ENCODE results near the gene ATP5PB. TPM values are rescaled to one million over a fixed set of nuclear protein-coding genes. Genes with fewer than 3 reads are reported as not detected.

ATP5PB gene
- total and polyA plus RNA-seq, 8 donors = 21.6 to 373 (median 200) TPM

- no peaks in the 10 kb centered on the region for H3K9me3 ChIP-seq
- intact Hi-C loops (cut with DNase I; ENCODE audit: low total_unique reads) = loop anchor here (5.0 kb wide), 1 partner anchor 146 kb away; no protein-coding TSS in a partner anchor
- H3K27me3 ChIP-seq = no peaks in the 10 kb centered on the region
- H3K4me1 ChIP-seq = peaks cover 22 to 73% (median 38%) of the 10 kb centered on the region in 4 donors
- no peak for TF ChIP-seq POLR2AphosphoS5 (IDR thresholded peaks at IDR 0.05)
- no peak for TF ChIP-seq CTCF (IDR thresholded peaks at IDR 0.05)
- TF ChIP-seq EP300 (IDR thresholded peaks at IDR 0.05) = no peak
- no peak for TF ChIP-seq POLR2A (IDR thresholded peaks at IDR 0.05)
- no peak overlapping the region for H3K4me3 ChIP-seq
- DNase-seq = no peak
- WGBS, 5 donors = 44 to 61% (median 48%) methylated on average over 2 of the region's 2 CpGs
- H3K27ac ChIP-seq = peak overlapping the region in 4 of 5 donors; percentile 36 to 97 (median 94)
- H3K36me3 ChIP-seq = no peaks in the 10 kb centered on the region
These were observed 57.3 kb downstream of the ATP5PB start for GRCh38 chr1:111506561-111506960.

- Histone ChIP-seq H3K36me3 (no peaks in the 10 kb centered on the region), H3K27ac (peak overlapping the region; percentile 87 to 97 (median 91)), H3K9me3 (no peaks in the 10 kb centered on the region), H3K4me3 (peak overlapping the region; percentile 22 to 37 (median 28)), H3K4me1 (peaks cover 22 to 76% (median 39%) of the 10 kb centered on the region in 4 donors), H3K27me3 (no peaks in the 10 kb centered on the region)
- 13 to 21% (median 16%) methylated on average over 15 of the region's 15 CpGs for WGBS, 5 donors
- intact Hi-C loops (cut with DNase I; ENCODE audit: low total_unique reads) = loop anchor here (5.0 kb wide), 1 partner anchor 145 kb away; no protein-coding TSS in a partner anchor
- DNase-seq = peak; percentile 57 to 83
- TF ChIP-seq POLR2A (IDR thresholded peaks at IDR 0.05) = no peak
- TF ChIP-seq POLR2AphosphoS5 (IDR thresholded peaks at IDR 0.05) = peak in 1 of 3 donors; percentile 27
- no peak for TF ChIP-seq CTCF (IDR thresholded peaks at IDR 0.05)
- TF ChIP-seq EP300 (IDR thresholded peaks at IDR 0.05) = no peak
These were observed 58.3 kb downstream of the ATP5PB start for GRCh38 chr1:111507411-111508201.

GRCh38 chr1:111509997-111510375 is 60.7 kb downstream of the ATP5PB start:
- intact Hi-C loops (cut with DNase I; ENCODE audit: low total_unique reads) = loop anchor here (5.0 kb wide), 1 partner anchor 142 kb away; no protein-coding TSS in a partner anchor
- WGBS, 5 donors = 45 to 63% (median 56%) methylated on average over 3 of the region's 3 CpGs
- peaks cover 22 to 73% (median 42%) of the 10 kb centered on the region in 4 donors for H3K4me1 ChIP-seq
- H3K27ac ChIP-seq = peak overlapping the region in 4 of 5 donors; percentile 21 to 97 (median 64)
- no peak overlapping the region for H3K4me3 ChIP-seq
- no peaks in the 10 kb centered on the region for H3K36me3 ChIP-seq
- no peaks in the 10 kb centered on the region for H3K9me3 ChIP-seq
- TF ChIP-seq POLR2AphosphoS5 (IDR thresholded peaks at IDR 0.05) (no peak), POLR2A (IDR thresholded peaks at IDR 0.05) (no peak), CTCF (IDR thresholded peaks at IDR 0.05) (no peak), EP300 (IDR thresholded peaks at IDR 0.05) (no peak)
- H3K27me3 ChIP-seq = no peaks in the 10 kb centered on the region
- peak in 1 of 2 donors; percentile 69 for DNase-seq

GRCh38 chr1:111511370-111511769 is 62.1 kb downstream of the ATP5PB start:
- peak overlapping the region in 1 of 5 donors; percentile 90 for H3K27ac ChIP-seq
- no peaks in the 10 kb centered on the region for H3K36me3 ChIP-seq
- H3K9me3 ChIP-seq = no peaks in the 10 kb centered on the region
- H3K4me1 ChIP-seq = peaks cover 33 to 73% (median 53%) of the 10 kb centered on the region in 4 donors
- intact Hi-C loops (cut with DNase I; ENCODE audit: low total_unique reads) = no loop called here
- WGBS, 5 donors = 47 to 62% (median 53%) methylated on average over 3 of the region's 3 CpGs
- no peak overlapping the region for H3K4me3 ChIP-seq
- TF ChIP-seq EP300 (IDR thresholded peaks at IDR 0.05) (no peak), POLR2AphosphoS5 (IDR thresholded peaks at IDR 0.05) (no peak)
- H3K27me3 ChIP-seq = no peaks in the 10 kb centered on the region
- DNase-seq = no peak

Small RNA genes lying within 50 kb of the gene (small RNA-seq; reads per million reads assigned to genes)
- gene RF00019 (0 reads per million in 4 donors), gene RNU6-792P (0 reads per million in 4 donors)

Other genes with a start within 250 kb of the ATP5PB start
- 100 to 1,000 TPM in 1 of 5 donors, 10 to 100 TPM in 4; 24.6 to 121 (median 36.0) TPM for gene DENND2D, start 248.8 kb upstream of the ATP5PB start, total RNA-seq
- 10 to 100 TPM; 35.4 to 48.5 (median 42.9) TPM for gene DENND2D, start 248.8 kb upstream of the ATP5PB start, polyA plus RNA-seq
- gene CHI3L2, start 221.8 kb upstream of the ATP5PB start, total RNA-seq = 10 to 100 TPM in 1 of 5 donors, 1 to 10 TPM in 1, not detected in 3; 2.8 to 28.1 TPM
- 1 to 10 TPM; 1.4 to 5.7 (median 2.3) TPM for gene CHI3L2, start 221.8 kb upstream of the ATP5PB start, polyA plus RNA-seq
- 10 to 100 TPM in 1 of 5 donors, 1 to 10 TPM in 3, not detected in 1; 3.9 to 23.2 (median 8.4) TPM for gene CHIA, start 158.6 kb upstream of the ATP5PB start, total RNA-seq
- gene CHIA, start 158.6 kb upstream of the ATP5PB start, polyA plus RNA-seq = 100 to 1,000 TPM in 2 of 3 donors, 10 to 100 TPM in 1; 69.0 to 604 (median 288) TPM
- gene OVGP1, start 21.7 kb upstream of the ATP5PB start, total RNA-seq = 10 to 100 TPM in 1 of 5 donors, 1 to 10 TPM in 2, under 1 TPM in 1, not detected in 1; 0.45 to 18.5 (median 1.8) TPM
- gene OVGP1, start 21.7 kb upstream of the ATP5PB start, polyA plus RNA-seq = 1 to 10 TPM in 1 of 3 donors, under 1 TPM in 2; 0.50 to 2.8 (median 0.76) TPM
- 10 to 100 TPM in 4 of 5 donors, 1 to 10 TPM in 1; 5.8 to 31.2 (median 13.8) TPM for gene WDR77, start 208 bp upstream of the ATP5PB start, total RNA-seq
- gene WDR77, start 208 bp upstream of the ATP5PB start, polyA plus RNA-seq = 10 to 100 TPM; 18.5 to 25.3 (median 25.1) TPM
- gene C1orf162, start 24.5 kb downstream of the ATP5PB start, total RNA-seq = 10 to 100 TPM in 2 of 5 donors, 1 to 10 TPM in 3; 2.2 to 19.0 (median 3.2) TPM
- 10 to 100 TPM; 12.3 to 18.3 (median 17.1) TPM for gene C1orf162, start 24.5 kb downstream of the ATP5PB start, polyA plus RNA-seq
- gene ADORA3, start 54.2 kb downstream of the ATP5PB start, total RNA-seq = 10 to 100 TPM in 1 of 5 donors, 1 to 10 TPM in 2, under 1 TPM in 2; 0.29 to 44.3 (median 3.7) TPM
- gene ADORA3, start 54.2 kb downstream of the ATP5PB start, polyA plus RNA-seq = 1 to 10 TPM; 1.2 to 5.9 (median 4.7) TPM
- 1 to 10 TPM in 1 of 5 donors, not detected in 4; 7.6 TPM for gene TMIGD3, start 54.2 kb downstream of the ATP5PB start, total RNA-seq
- 1 to 10 TPM; 1.2 to 6.5 (median 2.7) TPM for gene TMIGD3, start 54.2 kb downstream of the ATP5PB start, polyA plus RNA-seq
- 100 to 1,000 TPM in 1 of 5 donors, 10 to 100 TPM in 4; 20.9 to 138 (median 65.5) TPM for gene RAP1A, start 170.3 kb downstream of the ATP5PB start, total RNA-seq
- gene RAP1A, start 170.3 kb downstream of the ATP5PB start, polyA plus RNA-seq = 100 to 1,000 TPM in 1 of 3 donors, 10 to 100 TPM in 2; 74.3 to 175 (median 96.4) TPM

All from stomach (tissue), 9 donors.